ENCODE results near the gene CHST6. TPM values are rescaled to one million over a fixed set of nuclear protein-coding genes. Genes with fewer than 3 reads are reported as not detected.

The CHST6 gene
- total and polyA plus RNA-seq, 2 of the 8 experiments (the other 6 are each of a cell fraction or from before 2014, with no cell fraction given), result 18.2 to 25.4 TPM

DNA sequence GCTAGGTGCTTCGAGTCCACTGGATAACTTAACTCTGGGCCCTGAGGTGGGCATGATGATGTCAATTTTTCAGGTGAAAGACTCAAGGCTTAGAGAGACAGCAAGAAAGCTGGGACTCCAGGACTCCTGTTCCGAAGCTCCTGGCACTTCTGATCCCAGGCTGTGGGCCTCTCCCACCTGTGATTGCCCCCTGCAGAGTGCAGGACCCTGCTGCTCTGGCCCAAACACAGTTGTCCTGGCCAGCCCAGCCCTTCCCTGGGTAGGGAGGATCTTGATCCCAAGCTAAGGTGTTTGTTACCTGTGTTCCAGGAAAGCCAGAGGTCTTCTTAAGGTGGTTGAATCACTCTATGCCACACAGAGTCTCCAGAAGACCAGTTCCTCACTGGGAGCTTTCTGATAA is 37.5 kb upstream of the CHST6 start (continued):
- TF ChIP-seq, protein P1, sequence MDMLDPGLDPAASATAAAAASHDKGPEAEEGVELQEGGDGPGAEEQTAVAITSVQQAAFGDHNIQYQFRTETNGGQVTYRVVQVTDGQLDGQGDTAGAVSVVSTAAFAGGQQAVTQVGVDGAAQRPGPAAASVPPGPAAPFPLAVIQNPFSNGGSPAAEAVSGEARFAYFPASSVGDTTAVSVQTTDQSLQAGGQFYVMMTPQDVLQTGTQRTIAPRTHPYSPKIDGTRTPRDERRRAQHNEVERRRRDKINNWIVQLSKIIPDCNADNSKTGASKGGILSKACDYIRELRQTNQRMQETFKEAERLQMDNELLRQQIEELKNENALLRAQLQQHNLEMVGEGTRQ (IDR thresholded peaks at IDR 0.05; ENCODE audit: low read length), result no peak
